GM23338 (cell line): ENCODE data around the gene KANK3. TPM values are rescaled to one million over a fixed set of nuclear protein-coding genes. Genes with fewer than 3 reads are reported as not detected.
"Not testable (repeated sequence)": the region's sequence is repeated elsewhere in the genome, so short reads cannot be mapped to it uniquely, and the experiment has no call there.

ENCODE experiments used
- ATAC-seq: fragments of 200-7000 bp; cut with Tn5 transposase; 3 replicates; pipeline ENCODE4 v1.9.1; 2020
- DNase-seq: peaks from one replicate; pipeline ENCODE4 v3.0.0-alpha.2; 2015; ENCODE audit warnings: low spot score
- H2AFZ ChIP-seq: fragments of 200-600 bp; sonication (generic); 2 replicates; pipeline ENCODE4 v1.8.0; 2016; ENCODE audit warnings: antibody characterized with exemption, mild to moderate bottlenecking, moderate library complexity
- H3F3A ChIP-seq: fragments of 200-600 bp; sonication (generic); replicated peaks from 2 replicates; pipeline ENCODE4 v1.8.0; 2017; ENCODE audit warnings: antibody characterized with exemption, mixed run types, low read depth
- H3K27ac ChIP-seq: fragments of 200-600 bp; sonication (generic); 2 replicates; pipeline ENCODE4 v1.6.1; 2016; ENCODE audit warnings: low read depth
- H3K27me3 ChIP-seq: fragments of 200-600 bp; sonication (generic); 2 replicates; pipeline ENCODE4 v1.8.0; 2016; ENCODE audit warnings: mild to moderate bottlenecking, mixed run types, moderate library complexity; ENCODE audit not compliant: insufficient read depth
- H3K36me3 ChIP-seq: fragments of 200-600 bp; sonication (generic); 2 replicates; pipeline ENCODE4 v1.8.0; 2016; ENCODE audit warnings: mild to moderate bottlenecking; ENCODE audit not compliant: insufficient read depth
- H3K4me1 ChIP-seq: fragments of 200-600 bp; sonication (generic); 2 replicates; pipeline ENCODE4 v1.8.0; 2016; ENCODE audit warnings: mild to moderate bottlenecking, moderate library complexity; ENCODE audit not compliant: insufficient read depth
- H3K4me2 ChIP-seq: fragments of 200-600 bp; sonication (generic); 2 replicates; pipeline ENCODE4 v1.7.1; 2017; ENCODE audit warnings: mixed run types
- H3K4me3 ChIP-seq: fragments of 200-600 bp; sonication (generic); 2 replicates; pipeline ENCODE4 v1.6.1; 2016; ENCODE audit warnings: mixed run types
- H3K79me2 ChIP-seq: fragments of 200-600 bp; sonication (generic); replicated peaks from 2 replicates; pipeline ENCODE4 v1.8.0; 2017; ENCODE audit warnings: mild to moderate bottlenecking; ENCODE audit not compliant: insufficient read depth
- H3K9me2 ChIP-seq: fragments of 200-600 bp; sonication (generic); 2 replicates; pipeline ENCODE4 v1.8.0; 2017; ENCODE audit not compliant: insufficient read depth
- H4K20me1 ChIP-seq: fragments of 200-600 bp; sonication (generic); replicated peaks from 2 replicates; pipeline ENCODE4 v1.8.0; 2017; ENCODE audit warnings: mild to moderate bottlenecking; ENCODE audit not compliant: insufficient read depth
- H3K27ac Mint-ChIP-seq: 2 replicates; pipeline ENCODE4 v1.8.0; 2020; ENCODE audit warnings: inconsistent platforms, mild to moderate bottlenecking, moderate library complexity, mixed read lengths
- H3K27me3 Mint-ChIP-seq: 3 replicates; pipeline ENCODE4 v1.8.0; 2022; ENCODE audit warnings: low read depth, mild to moderate bottlenecking, moderate library complexity, mixed read lengths, inconsistent platforms; ENCODE audit not compliant: insufficient read depth, poor library complexity
- H3K36me3 Mint-ChIP-seq: 3 replicates; pipeline ENCODE4 v1.8.0; 2021; ENCODE audit warnings: low read depth, mild to moderate bottlenecking, inconsistent platforms, moderate library complexity, mixed read lengths
- H3K4me1 Mint-ChIP-seq: 3 replicates; pipeline ENCODE4 v1.8.0; 2020; ENCODE audit warnings: mild to moderate bottlenecking, inconsistent platforms, mixed read lengths
- H3K4me3 Mint-ChIP-seq: 3 replicates; pipeline ENCODE4 v1.8.0; 2021; ENCODE audit warnings: moderate library complexity, mild to moderate bottlenecking, inconsistent platforms, mixed read lengths
- H3K9me3 Mint-ChIP-seq: 3 replicates; pipeline ENCODE4 v1.8.0; 2020; ENCODE audit warnings: moderate library complexity, mild to moderate bottlenecking, inconsistent platforms, mixed read lengths
- CREB1 ChIP-seq: fragments of 250-450 bp; sonication (Bioruptor Pico); IDR thresholded peaks from 2 replicates; pipeline ENCODE4 v1.5.0; 2020; ENCODE audit warnings: low read depth, mild to moderate bottlenecking, moderate library complexity
- CTCF ChIP-seq, 2 experiments: fragments of 200-600 bp in 1 of 2; sonication (generic) in 1 of 2; conservative IDR thresholded peaks; 2 replicates each; pipeline versions ENCODE4 v1.5.1 to v1.6.1; 2016 to 2017; ENCODE audit warnings: antibody characterized with exemption in 2 of 2, low read depth in 2 of 2, mild to moderate bottlenecking in 2 of 2, moderate library complexity in 1 of 2
- ZNF114 ChIP-seq: fragments of 250-450 bp; sonication (Bioruptor Pico); IDR thresholded peaks from 2 replicates; pipeline ENCODE4 v1.5.0; 2020; ENCODE audit warnings: mild to moderate bottlenecking, moderate library complexity
- ZNF331 ChIP-seq: fragments of 250-450 bp; sonication (Bioruptor Pico); IDR thresholded peaks from 2 replicates; pipeline ENCODE4 v1.5.0; 2020; ENCODE audit warnings: low read depth, mild to moderate bottlenecking, moderate library complexity
- polyA plus RNA-seq: library from polyadenylated mRNA; unstranded; fragments of >200 nt; fragmentation: Nextera tagmentation; extraction: Ambion mirVana; gene quantifications from 2 replicates; pipeline ENCODE4 v1.2.1, GENCODE V29; 2016
- total RNA-seq: library from RNA; depleted of rRNA; stranded (reverse); fragments of >200 nt; shearing (Covaris generic); gene quantifications from 2 replicates; pipeline ENCODE4 v1.2.3, GENCODE V29; 2014
- TF ChIP-seq, protein P1 (sequence below): IDR thresholded peaks from one replicate; pipeline ENCODE4 v1.6.1; 2018; ENCODE audit warnings: antibody characterized with exemption; ENCODE audit not compliant: unreplicated experiment

The KANK3 gene
- total and polyA plus RNA-seq, 2 experiments from 2014 or later, result 2.0 to 9.3 TPM

DNA sequence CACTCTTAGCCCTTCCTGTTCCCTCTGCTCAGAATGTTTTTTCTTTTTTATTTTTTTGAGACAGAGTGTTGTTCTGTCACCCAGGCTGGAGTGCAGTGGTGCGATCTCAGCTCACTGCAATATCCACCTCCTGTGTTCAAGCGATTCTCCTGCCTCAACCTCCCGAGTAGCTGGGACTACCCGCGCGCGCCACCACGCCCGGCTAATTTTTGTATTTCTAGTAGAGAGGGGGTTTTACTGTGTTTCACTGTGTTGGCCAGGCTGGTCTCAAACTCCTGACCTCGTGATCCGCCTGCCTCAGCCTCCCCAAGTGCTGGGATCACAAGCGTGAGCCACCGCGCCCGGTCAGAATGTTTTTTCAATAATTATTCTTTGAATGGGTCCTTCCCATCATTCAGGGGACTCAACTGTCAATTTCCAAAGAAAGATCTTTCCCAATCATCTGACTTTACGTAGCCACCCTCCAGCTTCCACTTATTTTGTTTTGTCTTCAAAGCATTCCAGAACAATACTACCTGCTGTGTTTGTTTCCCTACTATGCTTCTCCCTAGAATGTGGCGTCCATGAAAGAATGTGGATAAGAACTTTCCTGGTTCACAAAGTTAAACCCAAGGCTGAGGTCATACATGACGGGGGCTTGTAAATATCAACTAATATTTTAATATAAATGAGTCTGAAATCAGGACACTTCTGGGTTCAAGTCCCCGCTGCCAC, 23.1 kb downstream of the KANK3 start:
- DNase-seq (peak; percentile 77), ATAC-seq (no peak)
- Histone ChIP-seq H2AFZ (no peak overlapping the region), H4K20me1 (peaks cover 24% of the 10 kb centered on the region), H3K4me3 (peak overlapping the region; percentile 96), H3K27ac (peak overlapping the region; percentile 98), H3F3A (peaks cover 50% of the 10 kb centered on the region), H3K27me3 (no peaks in the 10 kb centered on the region), H3K9me2 (no peaks in the 10 kb centered on the region), H3K36me3 (peaks cover 7% of the 10 kb centered on the region), H3K4me2 (peak overlapping the region; percentile 100), H3K4me1 (peaks cover 24% of the 10 kb centered on the region), H3K79me2 (peaks cover 33% of the 10 kb centered on the region)
- no peaks in the 10 kb centered on the region for H3K9me3 Mint-ChIP-seq
- H3K36me3 Mint-ChIP-seq, result peaks cover 49% of the 10 kb centered on the region
- peaks cover 24% of the 10 kb centered on the region for H3K27me3 Mint-ChIP-seq
- peak overlapping the region; percentile 97 for H3K4me3 Mint-ChIP-seq
- peak overlapping the region; percentile 13; the same call in 1 of the 2 replicates for H3K27ac Mint-ChIP-seq
- H3K4me1 Mint-ChIP-seq, result peaks cover 41% of the 10 kb centered on the region
- TF ChIP-seq, protein P1, sequence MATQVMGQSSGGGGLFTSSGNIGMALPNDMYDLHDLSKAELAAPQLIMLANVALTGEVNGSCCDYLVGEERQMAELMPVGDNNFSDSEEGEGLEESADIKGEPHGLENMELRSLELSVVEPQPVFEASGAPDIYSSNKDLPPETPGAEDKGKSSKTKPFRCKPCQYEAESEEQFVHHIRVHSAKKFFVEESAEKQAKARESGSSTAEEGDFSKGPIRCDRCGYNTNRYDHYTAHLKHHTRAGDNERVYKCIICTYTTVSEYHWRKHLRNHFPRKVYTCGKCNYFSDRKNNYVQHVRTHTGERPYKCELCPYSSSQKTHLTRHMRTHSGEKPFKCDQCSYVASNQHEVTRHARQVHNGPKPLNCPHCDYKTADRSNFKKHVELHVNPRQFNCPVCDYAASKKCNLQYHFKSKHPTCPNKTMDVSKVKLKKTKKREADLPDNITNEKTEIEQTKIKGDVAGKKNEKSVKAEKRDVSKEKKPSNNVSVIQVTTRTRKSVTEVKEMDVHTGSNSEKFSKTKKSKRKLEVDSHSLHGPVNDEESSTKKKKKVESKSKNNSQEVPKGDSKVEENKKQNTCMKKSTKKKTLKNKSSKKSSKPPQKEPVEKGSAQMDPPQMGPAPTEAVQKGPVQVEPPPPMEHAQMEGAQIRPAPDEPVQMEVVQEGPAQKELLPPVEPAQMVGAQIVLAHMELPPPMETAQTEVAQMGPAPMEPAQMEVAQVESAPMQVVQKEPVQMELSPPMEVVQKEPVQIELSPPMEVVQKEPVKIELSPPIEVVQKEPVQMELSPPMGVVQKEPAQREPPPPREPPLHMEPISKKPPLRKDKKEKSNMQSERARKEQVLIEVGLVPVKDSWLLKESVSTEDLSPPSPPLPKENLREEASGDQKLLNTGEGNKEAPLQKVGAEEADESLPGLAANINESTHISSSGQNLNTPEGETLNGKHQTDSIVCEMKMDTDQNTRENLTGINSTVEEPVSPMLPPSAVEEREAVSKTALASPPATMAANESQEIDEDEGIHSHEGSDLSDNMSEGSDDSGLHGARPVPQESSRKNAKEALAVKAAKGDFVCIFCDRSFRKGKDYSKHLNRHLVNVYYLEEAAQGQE, result no peak
- TF ChIP-seq ZNF331 (CRISPR knock-in tag), result no peak
- no peak for TF ChIP-seq CREB1 (CRISPR knock-in tag)
- no peak for TF ChIP-seq ZNF114 (CRISPR knock-in tag)

GRCh38 chr19:8318835-8319234, 24.2 kb downstream of the KANK3 start:
- H3K27me3 ChIP-seq, H3K36me3 ChIP-seq, H2AFZ ChIP-seq, H3K4me2 ChIP-seq, H3K4me3 Mint-ChIP-seq, ATAC-seq, H3K4me3 ChIP-seq, H3K9me2 ChIP-seq, H3K27ac Mint-ChIP-seq, H3K9me3 Mint-ChIP-seq: not testable (repeated sequence)
- Histone ChIP-seq H4K20me1 (peaks cover 20% of the 10 kb centered on the region), H3K4me1 (peaks cover 19% of the 10 kb centered on the region), H3K27ac (peak overlapping the region; percentile 75; the same call in 1 of the 2 replicates), H3K79me2 (peaks cover 33% of the 10 kb centered on the region), H3F3A (peaks cover 39% of the 10 kb centered on the region)
- Mint-ChIP-seq H3K27me3 (peaks cover 24% of the 10 kb centered on the region), H3K4me1 (peaks cover 41% of the 10 kb centered on the region), H3K36me3 (peaks cover 53% of the 10 kb centered on the region)
- TF ChIP-seq CTCF (conservative IDR thresholded peaks at IDR 0.05; ENCODE audit: low read depth in 2 of 2), result peak in 1 of 2 experiments; percentile 30; a peak in 2 of 4 replicates
- peak; percentile 58 for DNase-seq
